ENCODE results near the gene CEACAM19.
"Not testable (repeated sequence)": the region's sequence is repeated elsewhere in the genome, so short reads cannot be mapped to it uniquely, and the experiment has no call there.

The CEACAM19 gene

GRCh38 chr19:44671400-44671799, at the start of gene CEACAM19:
Gene CEACAM19, plus strand, starts transcription at chr19:44671482. Its CDS starts 450 bp downstream, at chr19:44671932.
- H3K4me3 Mint-ChIP-seq = no peak within 1 kb of the TSS
- H3K36me3 Mint-ChIP-seq (ENCODE audit: low read depth) = no peaks in the 10 kb centered on the region
- H3K9me3 Mint-ChIP-seq = no peaks in the 10 kb centered on the region
- H3K27me3 Mint-ChIP-seq (ENCODE audit: low read depth) = no peaks in the 10 kb centered on the region
- H3K27ac Mint-ChIP-seq = no peak within 1 kb of the TSS
- H3K4me1 Mint-ChIP-seq (ENCODE audit: low read depth) = no peaks in the 10 kb centered on the region

GRCh38 chr19:44623080-44623479, 48.2 kb upstream of the CEACAM19 start:
- Mint-ChIP-seq H3K9me3 (peaks cover 3% of the 10 kb centered on the region), H3K36me3 (ENCODE audit: low read depth) (no peaks in the 10 kb centered on the region), H3K27ac (no peak overlapping the region), H3K4me1 (ENCODE audit: low read depth) (no peaks in the 10 kb centered on the region), H3K27me3 (ENCODE audit: low read depth) (no peaks in the 10 kb centered on the region), H3K4me3 (no peak overlapping the region)

GRCh38 chr19:44623626-44624025, 47.7 kb upstream of the CEACAM19 start:
- Mint-ChIP-seq H3K9me3 (peaks cover 3% of the 10 kb centered on the region), H3K36me3 (ENCODE audit: low read depth) (no peaks in the 10 kb centered on the region), H3K4me3 (no peak overlapping the region), H3K27ac (no peak overlapping the region), H3K4me1 (ENCODE audit: low read depth) (no peaks in the 10 kb centered on the region), H3K27me3 (ENCODE audit: low read depth) (no peaks in the 10 kb centered on the region)

- H3K4me3 Mint-ChIP-seq = no peak overlapping the region
- no peaks in the 10 kb centered on the region for H3K4me1 Mint-ChIP-seq (ENCODE audit: low read depth)
- no peaks in the 10 kb centered on the region for H3K36me3 Mint-ChIP-seq (ENCODE audit: low read depth)
- no peak overlapping the region for H3K27ac Mint-ChIP-seq
- no peaks in the 10 kb centered on the region for H3K27me3 Mint-ChIP-seq (ENCODE audit: low read depth)
- H3K9me3 Mint-ChIP-seq = peaks cover 3% of the 10 kb centered on the region
These were observed 46.4 kb upstream of the CEACAM19 start for GRCh38 chr19:44624840-44625354.

- not testable (repeated sequence) for H3K4me3 Mint-ChIP-seq; H3K36me3 Mint-ChIP-seq (ENCODE audit: low read depth); H3K9me3 Mint-ChIP-seq; H3K27ac Mint-ChIP-seq; H3K4me1 Mint-ChIP-seq (ENCODE audit: low read depth); H3K27me3 Mint-ChIP-seq (ENCODE audit: low read depth)
These were observed 45.6 kb upstream of the CEACAM19 start for GRCh38 chr19:44625637-44626036.

GRCh38 chr19:44626048-44626624, 45.1 kb upstream of the CEACAM19 start:
- H3K4me3 Mint-ChIP-seq = no peak overlapping the region
- H3K27ac Mint-ChIP-seq = no peak overlapping the region
- no peaks in the 10 kb centered on the region for H3K36me3 Mint-ChIP-seq (ENCODE audit: low read depth)
- H3K27me3 Mint-ChIP-seq (ENCODE audit: low read depth) = no peaks in the 10 kb centered on the region
- H3K4me1 Mint-ChIP-seq (ENCODE audit: low read depth) = no peaks in the 10 kb centered on the region
- H3K9me3 Mint-ChIP-seq = peaks cover 3% of the 10 kb centered on the region

GRCh38 chr19:44627631-44628030, 43.7 kb upstream of the CEACAM19 start:
- no peaks in the 10 kb centered on the region for H3K36me3 Mint-ChIP-seq (ENCODE audit: low read depth)
- H3K4me3 Mint-ChIP-seq = no peak overlapping the region
- H3K9me3 Mint-ChIP-seq = peaks cover 2% of the 10 kb centered on the region
- H3K27ac Mint-ChIP-seq = no peak overlapping the region
- no peaks in the 10 kb centered on the region for H3K27me3 Mint-ChIP-seq (ENCODE audit: low read depth)
- no peaks in the 10 kb centered on the region for H3K4me1 Mint-ChIP-seq (ENCODE audit: low read depth)

GRCh38 chr19:44628793-44629192, 42.5 kb upstream of the CEACAM19 start:
- Mint-ChIP-seq H3K27me3 (ENCODE audit: low read depth) (no peaks in the 10 kb centered on the region), H3K9me3 (no peaks in the 10 kb centered on the region), H3K4me3 (no peak overlapping the region)

GRCh38 chr19:44631611-44632010, 39.7 kb upstream of the CEACAM19 start:
- H3K9me3 Mint-ChIP-seq; H3K27me3 Mint-ChIP-seq (ENCODE audit: low read depth); H3K4me3 Mint-ChIP-seq; H3K36me3 Mint-ChIP-seq (ENCODE audit: low read depth); H3K27ac Mint-ChIP-seq; H3K4me1 Mint-ChIP-seq (ENCODE audit: low read depth): not testable (repeated sequence)

More at GRCh38 chr19:44628793-44629192, 42.5 kb upstream of the CEACAM19 start:
- no peaks in the 10 kb centered on the region for H3K36me3 Mint-ChIP-seq (ENCODE audit: low read depth)
- no peak overlapping the region for H3K27ac Mint-ChIP-seq
- H3K4me1 Mint-ChIP-seq (ENCODE audit: low read depth) = no peaks in the 10 kb centered on the region

GRCh38 chr19:44634058-44634457, 37.2 kb upstream of the CEACAM19 start:
- not testable (repeated sequence) for H3K4me1 Mint-ChIP-seq (ENCODE audit: low read depth); H3K36me3 Mint-ChIP-seq (ENCODE audit: low read depth); H3K27me3 Mint-ChIP-seq (ENCODE audit: low read depth); H3K9me3 Mint-ChIP-seq; H3K4me3 Mint-ChIP-seq; H3K27ac Mint-ChIP-seq

- Mint-ChIP-seq H3K4me3 (no peak overlapping the region), H3K4me1 (ENCODE audit: low read depth) (no peaks in the 10 kb centered on the region), H3K9me3 (peaks cover 3% of the 10 kb centered on the region), H3K27me3 (ENCODE audit: low read depth) (no peaks in the 10 kb centered on the region), H3K36me3 (ENCODE audit: low read depth) (no peaks in the 10 kb centered on the region), H3K27ac (no peak overlapping the region)
These were observed 36.5 kb upstream of the CEACAM19 start for GRCh38 chr19:44634785-44635184.

- no peak overlapping the region for H3K4me3 Mint-ChIP-seq
- peaks cover 3% of the 10 kb centered on the region for H3K9me3 Mint-ChIP-seq
- no peak overlapping the region for H3K27ac Mint-ChIP-seq
These were observed 35.5 kb upstream of the CEACAM19 start for GRCh38 chr19:44635581-44636438.

GRCh38 chr19:44636439-44637389, 34.6 kb upstream of the CEACAM19 start:
- no peak overlapping the region for H3K4me3 Mint-ChIP-seq
- no peak overlapping the region for H3K27ac Mint-ChIP-seq
- H3K36me3 Mint-ChIP-seq (ENCODE audit: low read depth) = no peaks in the 10 kb centered on the region
- H3K4me1 Mint-ChIP-seq (ENCODE audit: low read depth) = no peaks in the 10 kb centered on the region
- H3K27me3 Mint-ChIP-seq (ENCODE audit: low read depth) = peaks cover 4% of the 10 kb centered on the region
- H3K9me3 Mint-ChIP-seq = peaks cover 3% of the 10 kb centered on the region

More at GRCh38 chr19:44635581-44636438, 35.5 kb upstream of the CEACAM19 start:
- no peaks in the 10 kb centered on the region for H3K4me1 Mint-ChIP-seq (ENCODE audit: low read depth)
- no peaks in the 10 kb centered on the region for H3K36me3 Mint-ChIP-seq (ENCODE audit: low read depth)
- no peaks in the 10 kb centered on the region for H3K27me3 Mint-ChIP-seq (ENCODE audit: low read depth)

GRCh38 chr19:44637390-44637764, 33.9 kb upstream of the CEACAM19 start:
- H3K27me3 Mint-ChIP-seq (ENCODE audit: low read depth) = peaks cover 7% of the 10 kb centered on the region
- H3K4me1 Mint-ChIP-seq (ENCODE audit: low read depth) = no peaks in the 10 kb centered on the region
- no peak overlapping the region for H3K27ac Mint-ChIP-seq
- no peak overlapping the region for H3K4me3 Mint-ChIP-seq
- no peaks in the 10 kb centered on the region for H3K36me3 Mint-ChIP-seq (ENCODE audit: low read depth)
- peaks cover 3% of the 10 kb centered on the region for H3K9me3 Mint-ChIP-seq
